Retinal pigment epithelial cell (primary cell): ENCODE measurements around the gene SERINC3.

Source experiments
- DNase-seq: peaks from one replicate; pipeline ENCODE4 v3.0.0-alpha.2; 2010; ENCODE audit warnings: low read depth
- H3K4me3 ChIP-seq: 2 replicates; pipeline ENCODE4 v1.5.1; 2011; ENCODE audit warnings: mild to moderate bottlenecking, low read length, control low read depth, moderate library complexity
- TF ChIP-seq, protein P1 (sequence below): conservative IDR thresholded peaks from 2 replicates; pipeline ENCODE4 v1.5.1; 2011; ENCODE audit warnings: low read depth, low read length, control low read depth, inconsistent platforms

Gene SERINC3

DNA sequence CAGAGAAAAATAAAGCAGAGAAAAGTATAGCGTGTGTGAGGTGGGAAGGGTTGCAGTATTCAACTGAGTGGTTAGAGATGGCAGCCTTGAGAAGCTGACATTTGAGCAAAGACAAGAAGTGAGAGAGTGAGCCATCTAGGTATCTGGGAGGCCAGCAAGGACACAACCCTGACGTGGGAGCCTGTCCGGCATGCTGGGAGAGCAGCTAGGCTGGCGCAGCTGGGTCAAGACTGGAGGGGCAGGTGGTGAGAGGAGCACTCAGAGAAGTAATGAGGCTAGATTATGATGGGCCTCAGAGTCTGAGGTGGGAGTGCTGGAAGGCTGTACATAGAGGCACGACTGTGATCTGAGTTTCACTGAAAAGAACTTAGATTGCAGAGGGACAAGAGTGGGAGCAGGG lies 33.3 kb downstream of the SERINC3 start:
- no peak for DNase-seq
- TF ChIP-seq, protein P1, sequence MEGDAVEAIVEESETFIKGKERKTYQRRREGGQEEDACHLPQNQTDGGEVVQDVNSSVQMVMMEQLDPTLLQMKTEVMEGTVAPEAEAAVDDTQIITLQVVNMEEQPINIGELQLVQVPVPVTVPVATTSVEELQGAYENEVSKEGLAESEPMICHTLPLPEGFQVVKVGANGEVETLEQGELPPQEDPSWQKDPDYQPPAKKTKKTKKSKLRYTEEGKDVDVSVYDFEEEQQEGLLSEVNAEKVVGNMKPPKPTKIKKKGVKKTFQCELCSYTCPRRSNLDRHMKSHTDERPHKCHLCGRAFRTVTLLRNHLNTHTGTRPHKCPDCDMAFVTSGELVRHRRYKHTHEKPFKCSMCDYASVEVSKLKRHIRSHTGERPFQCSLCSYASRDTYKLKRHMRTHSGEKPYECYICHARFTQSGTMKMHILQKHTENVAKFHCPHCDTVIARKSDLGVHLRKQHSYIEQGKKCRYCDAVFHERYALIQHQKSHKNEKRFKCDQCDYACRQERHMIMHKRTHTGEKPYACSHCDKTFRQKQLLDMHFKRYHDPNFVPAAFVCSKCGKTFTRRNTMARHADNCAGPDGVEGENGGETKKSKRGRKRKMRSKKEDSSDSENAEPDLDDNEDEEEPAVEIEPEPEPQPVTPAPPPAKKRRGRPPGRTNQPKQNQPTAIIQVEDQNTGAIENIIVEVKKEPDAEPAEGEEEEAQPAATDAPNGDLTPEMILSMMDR = no peak
- H3K4me3 ChIP-seq = no peak overlapping the region

- no peak for DNase-seq
- H3K4me3 ChIP-seq = no peak overlapping the region
- TF ChIP-seq, protein P1 = no peak
Observed at GRCh38 chr20:44485830-44486198, 36.1 kb downstream of the SERINC3 start.

GRCh38 chr20:44485078-44485829 lies 36.6 kb downstream of the SERINC3 start:
- no peak for DNase-seq
- TF ChIP-seq, protein P1 = no peak
- H3K4me3 ChIP-seq = no peak overlapping the region

- DNase-seq = no peak
- no peak overlapping the region for H3K4me3 ChIP-seq
- TF ChIP-seq, protein P1 = no peak
Observed at GRCh38 chr20:44483112-44483511, 38.8 kb downstream of the SERINC3 start.

- TF ChIP-seq, protein P1 = no peak
- no peak for DNase-seq
- H3K4me3 ChIP-seq = no peak overlapping the region
Observed at GRCh38 chr20:44481719-44482416, 40.0 kb downstream of the SERINC3 start.

- H3K4me3 ChIP-seq = no peak overlapping the region
- DNase-seq = no peak
- TF ChIP-seq, protein P1 = no peak
Observed at GRCh38 chr20:44480097-44480496, 41.8 kb downstream of the SERINC3 start.

- DNase-seq = no peak
Observed at GRCh38 chr20:44479643-44480042, 42.2 kb downstream of the SERINC3 start.

More at GRCh38 chr20:44479643-44480042, 42.2 kb downstream of the SERINC3 start:
- TF ChIP-seq, protein P1 = no peak
- H3K4me3 ChIP-seq = no peak overlapping the region
